ENCODE data around the gene RPL22.

Gene RPL22

GRCh38 chr1:6171548-6172124, 27.8 kb downstream of the RPL22 start:
- no peak for DNase-seq (ENCODE audit: low read depth)

DNA sequence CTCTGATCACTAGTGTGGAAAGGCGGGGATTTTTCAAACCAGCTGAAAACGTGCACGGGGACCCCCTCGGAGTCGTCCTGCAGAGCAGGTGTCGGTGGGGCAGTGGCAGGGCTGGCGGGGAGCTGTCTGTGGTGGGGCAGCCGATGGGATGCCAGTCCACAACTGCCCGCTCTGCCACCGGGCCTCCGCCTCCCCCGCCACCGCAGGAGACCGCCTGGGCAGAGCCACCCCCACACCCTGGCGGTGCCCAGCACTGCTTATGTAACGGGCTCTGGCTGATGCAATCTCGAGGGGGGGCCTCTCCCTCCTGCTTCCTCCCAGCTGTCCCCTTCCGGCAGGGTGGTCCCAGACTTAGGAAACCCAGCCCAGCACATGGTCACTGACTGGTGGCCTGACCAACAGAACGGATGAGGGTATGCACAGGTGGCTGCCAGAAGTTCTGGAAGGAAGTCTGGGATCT, 28.6 kb downstream of the RPL22 start:
- DNase-seq (ENCODE audit: low read depth), result no peak

DNA sequence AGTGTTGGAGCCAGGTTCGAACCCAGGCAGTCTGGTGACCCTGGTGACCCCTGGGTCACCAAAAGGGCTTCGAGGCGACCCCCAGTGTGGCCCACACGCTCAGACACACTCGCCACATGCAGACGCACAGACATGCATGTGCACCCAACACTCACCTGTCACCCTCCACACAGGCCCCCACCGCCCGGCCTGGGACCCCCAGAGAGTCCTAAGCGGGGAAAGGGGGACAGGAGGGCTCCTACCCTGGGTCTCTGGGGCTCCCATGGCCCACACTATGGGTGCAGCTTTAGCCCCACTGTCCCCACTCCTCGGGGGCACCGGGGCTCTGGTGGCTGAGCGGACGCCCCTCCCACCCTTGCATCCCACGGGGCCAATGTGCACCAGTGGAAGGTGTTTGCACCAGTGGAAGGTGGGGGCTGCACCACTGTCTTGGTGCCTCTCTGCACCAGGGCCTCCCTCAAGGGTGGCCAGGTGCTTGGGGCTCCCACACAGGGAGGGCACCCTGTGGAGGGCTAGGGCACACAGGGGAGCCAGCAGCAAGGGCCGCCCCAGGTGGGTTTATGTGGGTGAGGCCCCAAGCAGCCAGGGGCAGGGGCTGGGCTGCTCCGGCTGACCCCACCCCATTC, 29.2 kb downstream of the RPL22 start:
- no peak for DNase-seq (ENCODE audit: low read depth)

DNA sequence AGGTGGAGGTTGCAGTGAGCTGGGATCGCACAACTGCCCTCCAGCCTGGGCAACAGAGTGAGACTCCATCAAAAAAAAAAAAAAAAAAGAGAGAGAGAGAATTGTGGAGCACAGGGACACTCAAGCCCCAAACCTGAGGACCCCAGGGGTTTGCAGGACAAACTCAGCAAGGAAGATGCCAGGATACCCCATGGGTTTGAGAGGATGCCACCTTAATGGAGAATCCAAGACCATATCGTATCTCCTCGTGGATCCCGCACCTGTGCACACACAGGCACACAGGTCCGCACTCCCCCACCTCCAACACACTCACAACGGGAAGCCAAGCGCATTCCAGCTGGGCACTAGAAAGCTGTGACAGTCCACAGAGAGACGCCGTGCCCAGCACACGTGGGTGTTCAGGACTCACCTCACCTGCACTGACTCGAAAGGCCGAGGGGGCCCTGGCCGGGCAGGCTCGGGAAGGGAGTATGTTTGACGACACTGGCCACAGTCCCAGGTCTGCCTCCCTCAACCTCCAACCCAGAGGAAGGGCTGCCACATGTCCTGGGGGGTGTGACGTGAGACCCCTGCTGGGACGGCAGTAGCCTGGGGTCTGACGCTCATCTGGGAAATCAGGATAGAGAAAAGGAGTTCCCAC, 30.3 kb downstream of the RPL22 start:
- DNase-seq (ENCODE audit: low read depth), result no peak

DNA sequence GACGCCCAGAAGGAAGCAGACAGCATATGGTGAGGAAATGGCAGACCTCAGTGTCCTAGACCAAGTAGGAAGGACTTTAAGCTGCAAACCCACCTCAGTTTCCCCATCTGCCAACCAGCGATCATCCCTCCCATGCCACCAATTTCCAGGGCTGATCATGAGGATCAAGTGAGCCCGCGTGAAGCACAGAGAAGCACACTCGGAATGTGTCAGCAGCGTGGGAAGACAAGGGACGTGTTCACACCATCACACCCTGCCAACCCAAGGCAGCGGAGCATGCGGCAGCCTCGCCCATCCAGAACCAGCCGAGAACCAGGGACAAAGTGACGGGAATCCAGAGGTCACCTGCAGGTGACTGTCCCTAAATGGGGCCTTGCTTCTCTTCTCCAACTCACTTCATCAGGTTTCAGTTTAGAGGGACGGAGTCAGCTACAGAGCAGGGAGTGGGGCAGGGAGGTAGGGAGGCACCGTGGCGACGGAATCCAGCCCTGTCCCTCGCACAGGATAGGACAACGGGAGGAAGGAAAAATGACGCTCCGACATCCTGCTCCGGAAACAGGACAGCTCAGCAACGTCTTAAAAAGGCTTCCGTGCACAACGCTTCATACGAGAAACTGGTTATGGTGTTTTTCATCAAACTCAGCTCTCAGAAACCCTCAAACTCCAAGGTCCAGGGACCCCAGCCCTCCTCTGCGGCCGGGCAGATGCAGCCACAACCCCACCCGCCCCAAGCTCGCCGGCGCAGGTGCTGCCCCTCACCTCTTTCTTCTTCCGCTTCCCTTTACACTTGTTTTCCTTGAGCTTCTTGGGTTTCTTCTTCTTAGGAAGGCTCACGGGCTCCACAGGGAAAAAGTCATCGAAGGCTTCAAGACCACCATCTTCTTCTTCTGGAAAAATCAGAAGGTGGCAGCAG, 31.7 kb downstream of the RPL22 start:
- no peak for DNase-seq (ENCODE audit: low read depth)

- DNase-seq (ENCODE audit: low read depth), result no peak
Observed at GRCh38 chr1:6166655-6167390, 32.6 kb downstream of the RPL22 start.

GRCh38 chr1:6166221-6166620, 33.2 kb downstream of the RPL22 start:
- DNase-seq (ENCODE audit: low read depth), result no peak

- DNase-seq (ENCODE audit: low read depth), result no peak
Observed at GRCh38 chr1:6165441-6165985, 33.9 kb downstream of the RPL22 start.

DNA sequence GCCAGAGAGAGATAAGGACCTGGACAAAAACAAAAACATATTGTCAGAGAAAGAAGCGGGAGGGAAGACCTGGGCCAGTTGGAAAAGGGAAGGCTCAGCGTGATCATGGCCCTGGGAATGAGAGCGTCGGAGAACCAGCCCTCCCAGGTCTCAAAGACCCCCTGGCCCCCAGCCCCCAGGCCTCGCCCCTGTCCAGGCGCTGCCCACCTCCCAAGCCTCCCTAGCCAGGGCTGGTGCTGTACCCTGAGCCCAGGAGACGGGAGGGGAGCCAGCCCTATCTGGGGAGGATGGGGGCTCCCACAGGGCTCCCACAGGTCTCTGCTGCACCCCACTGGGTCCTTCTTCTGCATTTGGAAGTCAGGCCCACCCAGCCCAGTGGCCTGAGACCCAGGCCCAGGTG, 34.4 kb downstream of the RPL22 start:
- DNase-seq (ENCODE audit: low read depth), result no peak

- no peak for DNase-seq (ENCODE audit: low read depth)
Observed at GRCh38 chr1:6163973-6164617, 35.3 kb downstream of the RPL22 start.

- no peak for DNase-seq (ENCODE audit: low read depth)
Observed at GRCh38 chr1:6163191-6163972, 36.0 kb downstream of the RPL22 start.

- no peak for DNase-seq (ENCODE audit: low read depth)
Observed at GRCh38 chr1:6162773-6163172, 36.6 kb downstream of the RPL22 start.

DNA sequence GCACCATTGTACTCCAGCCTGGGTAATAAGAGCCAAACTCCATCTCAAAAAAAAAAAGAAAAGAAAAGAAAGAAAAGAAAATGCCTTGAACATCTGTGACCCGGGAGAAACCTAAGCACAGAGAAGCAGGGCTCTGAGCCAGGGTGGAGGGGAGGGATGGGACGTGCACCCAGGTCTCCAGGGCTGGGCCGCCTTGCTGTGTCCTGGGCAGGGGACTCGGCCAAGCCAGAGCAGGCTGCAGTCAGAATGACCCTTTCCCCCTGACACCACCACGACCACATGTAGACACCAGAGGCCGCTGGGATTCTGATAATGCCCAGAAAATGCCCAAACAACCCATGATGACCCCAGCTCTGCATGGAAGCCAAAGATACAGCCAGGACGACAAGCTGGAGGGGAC, 37.1 kb downstream of the RPL22 start:
- DNase-seq (ENCODE audit: low read depth), result no peak

GRCh38 chr1:6158181-6158580, 41.2 kb downstream of the RPL22 start:
- no peak for DNase-seq (ENCODE audit: low read depth)

GRCh38 chr1:6157528-6158174, 41.7 kb downstream of the RPL22 start:
- no peak for DNase-seq (ENCODE audit: low read depth)

DNA sequence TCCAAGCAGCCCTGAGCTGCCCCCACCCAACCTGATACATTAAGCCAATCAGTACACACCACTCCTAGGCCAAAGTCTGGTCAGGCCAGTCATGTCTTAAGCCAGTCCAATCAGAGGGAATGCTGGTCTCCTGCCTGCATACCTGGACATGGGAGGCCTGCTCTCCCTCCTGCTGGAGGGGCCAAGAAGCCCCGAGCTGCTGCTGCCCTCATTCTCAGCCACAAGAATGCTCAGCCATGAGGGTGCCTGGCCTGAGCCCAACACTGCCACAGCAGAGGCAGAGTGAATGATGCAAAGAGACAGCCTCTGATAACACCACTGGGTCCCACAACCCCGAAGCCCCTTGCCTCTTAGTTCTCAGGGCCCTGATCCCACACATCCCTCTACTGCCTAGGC, 42.3 kb downstream of the RPL22 start:
- no peak for DNase-seq (ENCODE audit: low read depth)

- no peak for DNase-seq (ENCODE audit: low read depth)
Observed at GRCh38 chr1:6154525-6155319, 44.7 kb downstream of the RPL22 start.

- no peak for DNase-seq (ENCODE audit: low read depth)
Observed at GRCh38 chr1:6152882-6153281, 46.5 kb downstream of the RPL22 start.

GRCh38 chr1:6152181-6152580, 47.2 kb downstream of the RPL22 start:
- DNase-seq (ENCODE audit: low read depth), result no peak

Measured in T follicular helper cell (primary cell).